WTC11 (cell line): ENCODE data around the gene LRATD1.

Experiments
- AFF4 ChIP-seq: sonication (generic); formaldehyde crosslinking; IDR thresholded peaks from 2 replicates; pipeline ENCODE4 v1.8.1; 2023; ENCODE audit warnings: mild to moderate bottlenecking, missing genetic modification reagents, borderline replicate concordance
- CTCF ChIP-seq: fragments of 200-600 bp; IDR thresholded peaks from 2 replicates; pipeline ENCODE4 v1.8.0; 2022; ENCODE audit warnings: antibody characterized with exemption
- E2F5 ChIP-seq: sonication (generic); formaldehyde crosslinking; IDR thresholded peaks from 2 replicates; pipeline ENCODE4 v1.8.1; 2022; ENCODE audit warnings: mild to moderate bottlenecking, moderate library complexity, missing genetic modification reagents
- NR2C2 ChIP-seq: sonication (generic); formaldehyde crosslinking; IDR thresholded peaks from 2 replicates; pipeline ENCODE4 v1.8.0; 2022; ENCODE audit warnings: mild to moderate bottlenecking, missing genetic modification reagents
- ZBTB43 ChIP-seq: sonication (generic); formaldehyde crosslinking; IDR thresholded peaks from 2 replicates; pipeline ENCODE4 v1.8.1; 2023; ENCODE audit warnings: mild to moderate bottlenecking, missing genetic modification reagents
- ZNF138 ChIP-seq: sonication (generic); formaldehyde crosslinking; conservative IDR thresholded peaks from 2 replicates; pipeline ENCODE4 v1.8.1; 2022; ENCODE audit warnings: mild to moderate bottlenecking, moderate library complexity, missing genetic modification reagents
- ZNF281 ChIP-seq: sonication (generic); formaldehyde crosslinking; IDR thresholded peaks from 2 replicates; pipeline ENCODE4 v1.8.0; 2023; ENCODE audit warnings: mild to moderate bottlenecking, missing genetic modification reagents

DNA sequence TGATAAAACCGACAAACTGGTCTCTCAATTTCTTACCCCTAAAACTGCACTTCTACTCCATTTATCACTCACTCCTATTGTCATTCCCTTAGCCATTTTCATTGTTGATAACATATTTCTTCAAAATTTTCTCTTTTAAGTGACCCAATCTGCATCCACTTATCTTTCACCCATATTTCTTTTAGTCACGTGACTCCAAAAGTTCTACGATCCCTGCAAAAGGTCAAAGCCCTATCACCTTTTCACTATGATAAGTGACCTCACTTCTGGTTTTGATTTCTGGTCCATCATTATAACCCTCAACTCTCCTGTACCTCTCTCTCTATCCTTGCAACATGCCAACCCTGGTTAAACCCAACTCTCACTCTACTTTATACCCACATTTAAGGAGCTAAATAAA, 49.1 kb downstream of the LRATD1 start:
- TF ChIP-seq CTCF (no peak), ZBTB43 (CRISPR knock-in tag) (no peak), AFF4 (CRISPR knock-in tag) (no peak), NR2C2 (no peak), E2F5 (CRISPR knock-in tag) (no peak), ZNF138 (CRISPR knock-in tag) (no peak), ZNF281 (CRISPR knock-in tag) (no peak)
